GM23248 (cell line): ENCODE results near the gene SLC7A4. TPM values are rescaled to one million over a fixed set of nuclear protein-coding genes. Genes with fewer than 3 reads are reported as not detected.

ENCODE experiments used
- DNase-seq: peaks from one replicate; pipeline ENCODE4 v3.0.0-alpha.2; 2015
- H2AFZ ChIP-seq: fragments of 200-600 bp; sonication (generic); 2 replicates; pipeline ENCODE4 v1.6.1; 2016; ENCODE audit warnings: antibody characterized with exemption
- H3F3A ChIP-seq: fragments of 200-600 bp; sonication (generic); 2 replicates; pipeline ENCODE4 v1.6.1; 2016; ENCODE audit warnings: mild to moderate bottlenecking, antibody characterized with exemption, mixed run types; ENCODE audit not compliant: insufficient read depth
- H3K27ac ChIP-seq: fragments of 200-600 bp; sonication (generic); 2 replicates; pipeline ENCODE4 v1.5.1; 2016; ENCODE audit warnings: mild to moderate bottlenecking
- H3K27me3 ChIP-seq: fragments of 200-600 bp; sonication (generic); replicated peaks from 2 replicates; pipeline ENCODE4 v1.6.1; 2016; ENCODE audit warnings: mild to moderate bottlenecking; ENCODE audit not compliant: insufficient read depth
- H3K36me3 ChIP-seq: fragments of 200-600 bp; sonication (generic); 2 replicates; pipeline ENCODE4 v1.6.1; 2016; ENCODE audit warnings: low read depth, mild to moderate bottlenecking
- H3K4me1 ChIP-seq: fragments of 200-600 bp; sonication (generic); 2 replicates; pipeline ENCODE4 v1.6.1; 2016; ENCODE audit warnings: mild to moderate bottlenecking; ENCODE audit not compliant: insufficient read depth
- H3K4me2 ChIP-seq: fragments of 200-600 bp; sonication (generic); one replicate; pipeline ENCODE4 v1.6.1; 2016; ENCODE audit warnings: mild to moderate bottlenecking; ENCODE audit not compliant: unreplicated experiment
- H3K4me3 ChIP-seq: fragments of 200-600 bp; sonication (generic); 2 replicates; pipeline ENCODE4 v1.5.1; 2016; ENCODE audit warnings: mild to moderate bottlenecking
- H3K79me2 ChIP-seq: fragments of 200-600 bp; sonication (generic); 2 replicates; pipeline ENCODE4 v1.6.1; 2016; ENCODE audit warnings: mild to moderate bottlenecking; ENCODE audit not compliant: insufficient read depth
- H3K9ac ChIP-seq: fragments of 200-600 bp; sonication (generic); 2 replicates; pipeline ENCODE4 v1.6.1; 2016; ENCODE audit warnings: mild to moderate bottlenecking
- H3K9me2 ChIP-seq: fragments of 200-600 bp; sonication (generic); 2 replicates; pipeline ENCODE4 v1.6.1; 2016; ENCODE audit warnings: mixed run types, mild to moderate bottlenecking, moderate library complexity; ENCODE audit not compliant: insufficient read depth
- H3K9me3 ChIP-seq: fragments of 200-600 bp; sonication (generic); one replicate; pipeline ENCODE4 v1.6.1; 2017; ENCODE audit warnings: low read depth
- H4K20me1 ChIP-seq: fragments of 200-600 bp; sonication (generic); 2 replicates; pipeline ENCODE4 v1.6.0; 2016; ENCODE audit not compliant: insufficient read depth
- EZH2 ChIP-seq: fragments of 200-600 bp; sonication (generic); IDR thresholded peaks from 2 replicates; pipeline ENCODE4 v1.6.1; 2018; ENCODE audit warnings: antibody characterized with exemption, mild to moderate bottlenecking; ENCODE audit not compliant: insufficient read depth, poor library complexity, severe bottlenecking
- EZH2phosphoT487 ChIP-seq: fragments of 200-600 bp; sonication (generic); IDR thresholded peaks from 2 replicates; pipeline ENCODE4 v1.6.1; 2018; ENCODE audit warnings: antibody characterized with exemption, moderate library complexity, mild to moderate bottlenecking, low read depth; ENCODE audit not compliant: insufficient read depth
- WGBS, 2 experiments: methylation state at CpG; one replicate each; pipeline ENCODE4 v1.1.6; 2015 to 2017; ENCODE audit warnings: low lambda C conversion rate in 2 of 2, low coverage in 1 of 2; ENCODE audit errors: missing lambda C conversion rate in 2 of 2; 5-methylcytosine and 5-hydroxymethylcytosine counted together
- in situ Hi-C: fragments of 300-500 bp; cut with MboI; formaldehyde crosslinking; loops from 2 replicates; pipeline ENCODE4 v1.15.0; 2020
- polyA plus RNA-seq: library from polyadenylated mRNA; unstranded; fragments of >200 nt; fragmentation: Nextera tagmentation; extraction: Ambion mirVana; gene quantifications from 2 replicates; pipeline ENCODE4 v1.2.1, GENCODE V29; 2016
- total RNA-seq: library from RNA; depleted of rRNA; stranded (reverse); fragments of >200 nt; shearing (Covaris generic); gene quantifications from 2 replicates; pipeline ENCODE4 v1.2.3, GENCODE V29; 2014

The SLC7A4 gene
- total and polyA plus RNA-seq, 2 experiments from 2014 or later, result not detected

GRCh38 chr22:21000987-21001600, 31.3 kb downstream of the SLC7A4 start:
- no peaks in the 10 kb centered on the region for H3K9me3 ChIP-seq
- DNase-seq, result no peak
- no peaks in the 10 kb centered on the region for H3K9me2 ChIP-seq
- H4K20me1 ChIP-seq, result no peaks in the 10 kb centered on the region
- peaks cover 12% of the 10 kb centered on the region for H3F3A ChIP-seq
- in situ Hi-C loops, result no loop called here
- TF ChIP-seq EZH2phosphoT487 (no peak), EZH2 (no peak)
- H3K9ac ChIP-seq, result peak overlapping the region; percentile 98
- peaks cover 39% of the 10 kb centered on the region for H3K79me2 ChIP-seq
- 1 to 2% methylated on average over 22 to 26 of the region's 26 CpGs for WGBS, 2 experiments
- H3K27ac ChIP-seq, result peak overlapping the region; percentile 99
- H3K36me3 ChIP-seq, result no peaks in the 10 kb centered on the region
- H2AFZ ChIP-seq, result peak overlapping the region; percentile 78
- H3K4me2 ChIP-seq, result peak overlapping the region; percentile 93
- no peaks in the 10 kb centered on the region for H3K27me3 ChIP-seq
- peaks cover 17% of the 10 kb centered on the region for H3K4me1 ChIP-seq
- H3K4me3 ChIP-seq, result peak overlapping the region; percentile 84

- in situ Hi-C loops, result no loop called here
- Histone ChIP-seq H3K4me2 (peak overlapping the region; percentile 93), H2AFZ (no peak overlapping the region), H3K79me2 (peaks cover 39% of the 10 kb centered on the region), H3F3A (peaks cover 12% of the 10 kb centered on the region), H3K36me3 (no peaks in the 10 kb centered on the region), H3K4me1 (peaks cover 17% of the 10 kb centered on the region), H3K27me3 (no peaks in the 10 kb centered on the region), H3K27ac (peak overlapping the region; percentile 99), H3K9me3 (no peaks in the 10 kb centered on the region), H3K9ac (peak overlapping the region; percentile 98), H3K4me3 (peak overlapping the region; percentile 84), H3K9me2 (no peaks in the 10 kb centered on the region), H4K20me1 (no peaks in the 10 kb centered on the region)
- WGBS, 2 experiments, result 47 to 48% methylated on average over 22 of the region's 22 CpGs
- peak; percentile 63 for DNase-seq
- TF ChIP-seq EZH2phosphoT487 (no peak), EZH2 (no peak)
These were observed 32.0 kb downstream of the SLC7A4 start for GRCh38 chr22:21000207-21000986.

DNA sequence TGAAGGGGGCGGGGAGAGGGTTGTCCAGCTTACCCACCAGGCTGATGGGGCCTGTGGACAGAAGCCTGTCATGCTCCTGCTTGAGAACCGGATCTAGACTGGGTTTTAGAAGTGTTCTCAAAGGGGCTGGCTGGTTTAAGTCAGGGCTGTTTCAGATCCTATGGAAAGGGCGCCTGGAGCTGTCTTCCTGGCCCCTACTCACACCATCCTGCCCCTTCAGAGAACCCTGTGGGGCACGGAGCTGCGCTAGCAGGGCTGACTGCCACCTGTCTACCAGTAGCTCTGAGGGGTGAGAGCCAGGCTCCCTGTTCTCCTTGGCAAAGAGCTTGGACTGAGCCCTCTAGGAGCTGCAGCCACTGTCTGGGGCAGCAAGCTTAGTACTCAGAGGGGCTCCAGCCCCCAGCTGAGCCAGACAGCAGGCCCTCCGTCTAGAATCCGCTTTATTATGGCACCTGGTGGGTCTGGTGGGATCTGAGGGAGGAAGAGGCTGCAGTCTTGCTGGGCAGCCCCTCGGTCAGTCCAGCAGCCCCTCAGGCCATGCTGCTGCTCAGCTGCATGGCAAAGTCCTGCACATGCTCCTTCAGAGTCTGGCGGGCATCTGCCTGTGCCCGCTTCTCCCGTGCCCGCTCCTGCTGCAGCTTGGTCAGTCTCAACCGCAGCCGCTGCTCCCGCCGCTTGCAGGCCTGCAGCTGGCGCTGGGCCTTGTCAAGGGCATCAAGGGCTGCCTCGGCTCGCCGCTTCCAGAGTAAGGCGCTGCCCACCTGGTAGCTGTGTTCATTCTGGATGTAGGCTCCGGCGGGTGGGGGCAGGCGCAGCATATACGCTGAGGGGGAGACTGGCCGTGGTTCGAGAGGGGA, 32.8 kb downstream of the SLC7A4 start:
- 0 out of 2 replicates have a peak overlapping the region, but pooled peaks have one; percentile 12 for H3K27ac ChIP-seq
- WGBS, 2 experiments, result 88 to 91% methylated on average over 27 of the region's 27 CpGs
- no peaks in the 10 kb centered on the region for H3K36me3 ChIP-seq
- H3K4me3 ChIP-seq, result peak overlapping the region; percentile 84; the same call in 1 of the 2 replicates
- H3K4me1 ChIP-seq, result peaks cover 17% of the 10 kb centered on the region
- no peak overlapping the region for H2AFZ ChIP-seq
- H3K9ac ChIP-seq, result peak overlapping the region; percentile 17; the same call in 1 of the 2 replicates
- no peaks in the 10 kb centered on the region for H3K27me3 ChIP-seq
- H4K20me1 ChIP-seq, result no peaks in the 10 kb centered on the region
- TF ChIP-seq EZH2phosphoT487 (no peak), EZH2 (no peak)
- H3K79me2 ChIP-seq, result peaks cover 39% of the 10 kb centered on the region
- peaks cover 12% of the 10 kb centered on the region for H3F3A ChIP-seq
- peak overlapping the region; percentile 93 for H3K4me2 ChIP-seq
- H3K9me3 ChIP-seq, result no peaks in the 10 kb centered on the region
- no peak for DNase-seq
- H3K9me2 ChIP-seq, result no peaks in the 10 kb centered on the region
- in situ Hi-C loops, result no loop called here

DNA sequence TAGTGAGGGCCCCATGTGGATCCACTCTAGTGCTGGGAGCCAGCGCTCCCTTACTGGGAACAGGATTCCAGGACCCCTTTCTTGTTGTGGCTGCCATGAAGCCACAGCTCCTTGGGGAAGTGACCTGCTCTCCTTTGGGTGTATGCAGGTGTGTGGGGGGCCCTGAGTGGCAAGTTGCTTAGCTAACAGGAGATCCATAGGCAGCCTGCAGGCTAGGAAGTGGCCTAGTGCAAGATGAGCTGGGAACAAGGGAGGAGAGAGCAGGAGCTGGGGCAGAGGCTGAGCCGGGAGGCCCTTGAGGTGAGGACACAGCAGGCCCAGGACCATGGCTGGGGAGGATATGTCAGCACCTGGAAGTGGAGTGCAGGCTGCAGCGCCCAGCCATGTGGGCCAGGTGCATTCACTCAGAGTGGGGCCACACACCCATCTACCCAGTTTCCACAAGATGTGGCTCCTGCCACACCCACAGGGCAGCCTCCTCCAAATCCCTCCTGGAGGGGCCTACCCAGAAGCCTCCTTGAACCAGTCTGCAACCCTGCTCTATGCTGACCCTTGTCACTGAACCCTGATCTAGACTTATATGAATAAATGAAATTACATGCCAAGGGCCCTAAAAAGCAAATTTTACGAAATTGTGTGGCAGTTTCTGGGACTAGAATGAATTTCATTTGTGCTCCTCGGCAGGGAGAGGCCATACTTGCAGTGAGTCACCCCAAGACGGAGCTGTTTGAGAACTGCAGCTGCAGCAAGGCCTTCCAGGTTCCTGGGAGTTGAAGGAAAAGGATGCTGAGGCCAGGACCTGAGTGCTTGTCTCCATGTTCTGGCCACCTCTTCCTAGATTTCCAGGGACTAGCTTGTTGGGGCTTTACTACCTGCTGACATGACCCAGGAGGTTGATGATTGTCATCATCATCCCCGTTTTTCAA, 33.7 kb downstream of the SLC7A4 start:
- H3K79me2 ChIP-seq, result peaks cover 34% of the 10 kb centered on the region
- H3K27ac ChIP-seq, result 0 out of 2 replicates have a peak overlapping the region, but pooled peaks have one; percentile 12
- H3K4me3 ChIP-seq, result no peak overlapping the region
- TF ChIP-seq EZH2, result no peak
- TF ChIP-seq EZH2phosphoT487, result no peak
- peaks cover 12% of the 10 kb centered on the region for H3F3A ChIP-seq
- H3K4me1 ChIP-seq, result peaks cover 17% of the 10 kb centered on the region
- no peaks in the 10 kb centered on the region for H3K27me3 ChIP-seq
- H3K9me3 ChIP-seq, result no peaks in the 10 kb centered on the region
- in situ Hi-C loops, result no loop called here
- peak; percentile 63 for DNase-seq
- no peaks in the 10 kb centered on the region for H4K20me1 ChIP-seq
- no peak overlapping the region for H3K4me2 ChIP-seq
- no peaks in the 10 kb centered on the region for H3K9me2 ChIP-seq
- H2AFZ ChIP-seq, result no peak overlapping the region
- H3K36me3 ChIP-seq, result no peaks in the 10 kb centered on the region
- 47 to 53% methylated on average over 7 of the region's 7 CpGs for WGBS, 2 experiments
- peak overlapping the region; percentile 17; the same call in 1 of the 2 replicates for H3K9ac ChIP-seq
